Activated CD8-positive, alpha-beta T cell treated with anti-CD3 and anti-CD28 coated beads for 36 hours (primary cell): ENCODE measurements around the gene ATP23. TPM values are rescaled to one million over a fixed set of nuclear protein-coding genes. Genes with fewer than 3 reads are reported as not detected.

Source experiments
- ATAC-seq: fragments of 200-7000 bp; cut with Tn5 transposase; one replicate; pipeline ENCODE4 v1.10.0; 2021; ENCODE audit warnings: mild to moderate bottlenecking, moderate library complexity
- CTCF ChIA-PET: fragments of 350-600 bp; sonication (Branson Sonifier 250); formaldehyde crosslinking; loops from one replicate; lab custom pipeline; 2021; ENCODE audit warnings: antibody characterized with exemption; lab: Charles Lee
- POLR2A ChIA-PET: fragments of 350-600 bp; sonication (Branson Sonifier 250); formaldehyde crosslinking; loops from one replicate; lab custom pipeline; 2021; ENCODE audit warnings: antibody characterized with exemption; lab: Charles Lee
- DNase-seq: peaks from one replicate; pipeline ENCODE4 v3.0.0-alpha.2; 2020
- H3K27ac Mint-ChIP-seq: one replicate; pipeline ENCODE4 v1.8.0; 2021; ENCODE audit warnings: mild to moderate bottlenecking, mixed read lengths
- H3K27me3 Mint-ChIP-seq: one replicate; pipeline ENCODE4 v1.8.0; 2021; ENCODE audit warnings: mixed read lengths
- H3K36me3 Mint-ChIP-seq: one replicate; pipeline ENCODE4 v1.8.0; 2021; ENCODE audit warnings: low read depth, mixed read lengths
- H3K4me1 Mint-ChIP-seq: one replicate; pipeline ENCODE4 v1.8.0; 2021; ENCODE audit warnings: low read depth, mixed read lengths
- H3K4me3 Mint-ChIP-seq: one replicate; pipeline ENCODE4 v1.8.0; 2021; ENCODE audit warnings: mild to moderate bottlenecking, moderate library complexity, mixed read lengths
- H3K9me3 Mint-ChIP-seq: one replicate; pipeline ENCODE4 v1.8.0; 2021; ENCODE audit warnings: mixed read lengths
- CTCF ChIP-seq: fragments of 200-600 bp; IDR thresholded peaks from one replicate; pipeline ENCODE4 v1.8.0; 2022; ENCODE audit warnings: antibody characterized with exemption, mild to moderate bottlenecking
- intact Hi-C: fragments of 100-400 bp; cut with micrococcal nuclease; formaldehyde crosslinking; loops from one replicate; pipeline ENCODE4 v1.10.0; 2022
- total RNA-seq, 2 experiments: library from RNA; stranded (reverse); gene quantifications; one replicate each; pipeline ENCODE4 v1.2.3, GENCODE V29; 2021

The ATP23 gene
- total RNA-seq, 2 experiments from 2014 or later = 15.8 to 16.7 TPM

GRCh38 chr12:57927086-57927485, 14.3 kb upstream of the ATP23 start:
- no peak for DNase-seq
- Mint-ChIP-seq H3K4me3 (no peak overlapping the region), H3K27ac (no peak overlapping the region), H3K36me3 (peaks cover 3% of the 10 kb centered on the region), H3K27me3 (no peaks in the 10 kb centered on the region), H3K9me3 (no peaks in the 10 kb centered on the region), H3K4me1 (no peaks in the 10 kb centered on the region)
- ATAC-seq = no peak
- no peak for TF ChIP-seq CTCF
- intact Hi-C loops = no loop called here
- ChIA-PET CTCF (no interaction called here), POLR2A (interaction anchor here (0.9 kb wide), 1 partner anchor 14 kb away, joined by 4 read pairs; the partner anchor contains the start of gene ATP23)

- intact Hi-C loops = no loop called here
- H3K9me3 Mint-ChIP-seq = no peaks in the 10 kb centered on the region
- no peak overlapping the region for H3K27ac Mint-ChIP-seq
- no peaks in the 10 kb centered on the region for H3K27me3 Mint-ChIP-seq
- peaks cover 4% of the 10 kb centered on the region for H3K36me3 Mint-ChIP-seq
- no peak for ATAC-seq
- H3K4me3 Mint-ChIP-seq = no peak overlapping the region
- TF ChIP-seq CTCF = no peak
- CTCF ChIA-PET = no interaction called here
- peaks cover 5% of the 10 kb centered on the region for H3K4me1 Mint-ChIP-seq
- DNase-seq = no peak
- POLR2A ChIA-PET = no interaction called here
Observed at GRCh38 chr12:57929092-57929830, 12.1 kb upstream of the ATP23 start.

- H3K27ac Mint-ChIP-seq = peak overlapping the region; percentile 26
- peaks cover 7% of the 10 kb centered on the region for H3K36me3 Mint-ChIP-seq
- intact Hi-C loops = loop anchor here (5.0 kb wide), 1 partner anchor 38 kb away; no protein-coding TSS in a partner anchor
- CTCF ChIA-PET = interaction anchor here (1.2 to 1.3 kb wide), 4 partner anchors 13 to 152 kb away, joined by 3 to 6 read pairs (median 4); partner anchors contain the start of gene TSFM
- peak overlapping the region; percentile 93 for H3K4me3 Mint-ChIP-seq
- peaks cover 25% of the 10 kb centered on the region for H3K4me1 Mint-ChIP-seq
- no peaks in the 10 kb centered on the region for H3K27me3 Mint-ChIP-seq
- H3K9me3 Mint-ChIP-seq = no peaks in the 10 kb centered on the region
- no peak for ATAC-seq
- no peak for DNase-seq
- POLR2A ChIA-PET = no interaction called here
- no peak for TF ChIP-seq CTCF
Observed at GRCh38 chr12:57934819-57935218, 6.5 kb upstream of the ATP23 start.

GRCh38 chr12:57935331-57935730, 6.0 kb upstream of the ATP23 start:
- ChIA-PET CTCF (interaction anchor here (1.2 to 1.3 kb wide), 2 partner anchors 13 to 31 kb away, joined by 4 to 6 read pairs; no protein-coding TSS in a partner anchor), POLR2A (no interaction called here)
- TF ChIP-seq CTCF = no peak
- H3K4me1 Mint-ChIP-seq = peaks cover 27% of the 10 kb centered on the region
- intact Hi-C loops = loop anchor here (5.0 kb wide), 1 partner anchor 38 kb away; no protein-coding TSS in a partner anchor
- H3K9me3 Mint-ChIP-seq = no peaks in the 10 kb centered on the region
- DNase-seq = no peak
- H3K27ac Mint-ChIP-seq = peak overlapping the region; percentile 97
- H3K36me3 Mint-ChIP-seq = peaks cover 7% of the 10 kb centered on the region
- no peak for ATAC-seq
- peak overlapping the region; percentile 93 for H3K4me3 Mint-ChIP-seq
- no peaks in the 10 kb centered on the region for H3K27me3 Mint-ChIP-seq

- POLR2A ChIA-PET = interaction anchor here (1.1 kb wide), 1 partner anchor 37 kb away, joined by 3 read pairs; no protein-coding TSS in a partner anchor
- peak; percentile 91 for ATAC-seq
- no peak for TF ChIP-seq CTCF
Observed at GRCh38 chr12:57935839-57936512, 5.4 kb upstream of the ATP23 start.

More at GRCh38 chr12:57935839-57936512, 5.4 kb upstream of the ATP23 start:
- CTCF ChIA-PET = no interaction called here
- peak; percentile 96 for DNase-seq
- intact Hi-C loops = loop anchor here (5.0 kb wide), 1 partner anchor 39 kb away; no protein-coding TSS in a partner anchor
- Mint-ChIP-seq H3K4me3 (peak overlapping the region; percentile 93), H3K4me1 (peaks cover 34% of the 10 kb centered on the region), H3K27me3 (no peaks in the 10 kb centered on the region), H3K9me3 (no peaks in the 10 kb centered on the region), H3K36me3 (peaks cover 7% of the 10 kb centered on the region), H3K27ac (peak overlapping the region; percentile 97)
